Kidney (tissue), 14 donors: Measurements from ENCODE around the gene LCAT. TPM values are rescaled to one million over a fixed set of nuclear protein-coding genes. Genes with fewer than 3 reads are reported as not detected.

Source experiments
- DNase-seq, 5 donors: peaks; one replicate each; pipeline ENCODE4 v3.0.0-alpha.2; 2013 to 2020
- FAIRE-seq: peaks from 2 replicates; lab custom pipeline; 2012; peaks lifted over from hg19 to GRCh38; lab: Jason Lieb, UNC
- H3K27ac ChIP-seq, 2 donors: one replicate each; pipeline ENCODE4 v1.7.0; 2013; ENCODE audit warnings: low read depth in 2 of 2, low read length in 2 of 2, inconsistent platforms in 1 of 2
- H3K27me3 ChIP-seq: one replicate; pipeline ENCODE4 v1.7.1; 2013; ENCODE audit warnings: low read length, inconsistent platforms; ENCODE audit not compliant: control insufficient read depth, insufficient read depth
- H3K36me3 ChIP-seq, 3 donors: one replicate each; pipeline versions ENCODE4 v1.7.0 to v1.7.1; 2013; ENCODE audit warnings: low read length in 3 of 3, control low read depth in 1 of 3, inconsistent platforms in 1 of 3; ENCODE audit not compliant: insufficient read depth in 3 of 3, control insufficient read depth in 2 of 3
- H3K4me1 ChIP-seq, 3 donors: one replicate each; pipeline versions ENCODE4 v1.7.0 to v1.7.1; 2013; ENCODE audit warnings: low read length in 3 of 3, inconsistent platforms in 1 of 3, low read depth in 1 of 3; ENCODE audit not compliant: control insufficient read depth in 2 of 3, insufficient read depth in 2 of 3
- H3K4me3 ChIP-seq, 3 donors: one replicate each; pipeline versions ENCODE4 v1.7.0 to v1.8.1; 2013; ENCODE audit warnings: low read length in 3 of 3, control low read depth in 1 of 3, inconsistent platforms in 1 of 3
- H3K9ac ChIP-seq, 3 donors: one replicate each; pipeline versions ENCODE4 v1.7.0 to v1.7.1; 2013; ENCODE audit warnings: low read length in 3 of 3, control low read depth in 1 of 3, inconsistent platforms in 1 of 3
- H3K9me3 ChIP-seq, 3 donors: one replicate each; pipeline versions ENCODE4 v1.7.0 to v1.7.1; 2013; ENCODE audit warnings: low read length in 3 of 3, control low read depth in 1 of 3, inconsistent platforms in 1 of 3; ENCODE audit not compliant: control insufficient read depth in 2 of 3, insufficient read depth in 1 of 3
- CTCF ChIP-seq: IDR thresholded peaks from 3 replicates; pipeline ENCODE4 v1.5.1; 2012; ENCODE audit warnings: mild to moderate bottlenecking, moderate library complexity, borderline replicate concordance; ENCODE audit not compliant: insufficient read depth; ENCODE audit errors: extremely low read depth
- intact Hi-C: fragments of 100-400 bp; cut with DNase I; formaldehyde crosslinking; loops from one replicate; pipeline ENCODE4 v1.11.1; 2022
- polyA plus RNA-seq: library from polyadenylated mRNA; stranded (reverse); fragments of 350-450 nt; fragmentation: Illumina TruSeq; extraction: RNeasy Lipid Tissue Mini Kit (QIAGEN cat#74804); gene quantifications from one replicate; pipeline ENCODE4 v1.2.3, GENCODE V29; 2014; ENCODE audit warnings: low read depth, low replicate concordance; ENCODE audit not compliant: insufficient read depth
- total RNA-seq: library from RNA; stranded (reverse); fragmentation: NEBNext Ultra II Directional; extraction: Animal tissue kit (Norgen Biotek cat#: 25700); gene quantifications from one replicate; pipeline ENCODE4 v1.2.1, GENCODE V29; 2021
- donor health status: control.
- donor health status: control.
- donor health status: control.
- donor health status: control.
- donor health status: control.
- donor health status: DM: yes; HTN: yes; CAD: no.
- donor health status: Normal renal cell carcinoma (clear cell type).

The LCAT gene
- total and polyA plus RNA-seq, 2 donors from 2014 or later: 10.2 to 27.4 TPM

GRCh38 chr16:67935101-67935401 lies 8.9 kb downstream of the LCAT start:
- FAIRE-seq (no peak), DNase-seq (no peak)
- TF ChIP-seq CTCF: no peak
- intact Hi-C loops: no loop called here
- H3K9ac ChIP-seq: peak overlapping the region; percentile 54 to 70 (median 65)
- no peaks in the 10 kb centered on the region for H3K27me3 ChIP-seq
- peak overlapping the region; percentile 70 to 86 (median 84) for H3K4me3 ChIP-seq
- H3K9me3 ChIP-seq: no peaks in the 10 kb centered on the region
- peaks cover 0 to 22% (median 11%) of the 10 kb centered on the region in 3 donors for H3K4me1 ChIP-seq
- H3K36me3 ChIP-seq: peaks cover 0 to 4% (median 2%) of the 10 kb centered on the region in 3 donors
- H3K27ac ChIP-seq: peak overlapping the region; percentile 90 to 92

GRCh38 chr16:67934306-67935100 lies 9.4 kb downstream of the LCAT start:
- H3K4me3 ChIP-seq: peak overlapping the region; percentile 70 to 86 (median 84)
- DNase-seq: no peak
- intact Hi-C loops: no loop called here

GRCh38 chr16:67933805-67934204 lies 10.1 kb downstream of the LCAT start:
- H3K36me3 ChIP-seq: peaks cover 0 to 8% (median 2%) of the 10 kb centered on the region in 3 donors
- FAIRE-seq: no peak

More at GRCh38 chr16:67934306-67935100, 9.4 kb downstream of the LCAT start:
- H3K9ac ChIP-seq: peak overlapping the region in 2 of 3 donors; percentile 65 to 70
- no peak for FAIRE-seq
- peaks cover 0 to 7% (median 2%) of the 10 kb centered on the region in 3 donors for H3K36me3 ChIP-seq
- H3K27me3 ChIP-seq: no peaks in the 10 kb centered on the region
- H3K4me1 ChIP-seq: peaks cover 0 to 16% (median 11%) of the 10 kb centered on the region in 3 donors
- H3K9me3 ChIP-seq: no peaks in the 10 kb centered on the region
- no peak for TF ChIP-seq CTCF
- no peak overlapping the region for H3K27ac ChIP-seq

More at GRCh38 chr16:67933805-67934204, 10.1 kb downstream of the LCAT start:
- Histone ChIP-seq H3K9me3 (no peaks in the 10 kb centered on the region), H3K27ac (no peak overlapping the region), H3K4me3 (no peak overlapping the region), H3K4me1 (peaks cover 0 to 16% (median 11%) of the 10 kb centered on the region in 3 donors), H3K27me3 (no peaks in the 10 kb centered on the region), H3K9ac (no peak overlapping the region)
- DNase-seq: no peak
- intact Hi-C loops: no loop called here
- TF ChIP-seq CTCF: no peak
